C4-2B (cell line): Measurements from ENCODE around the gene FCGR1A.
"Not testable (repeated sequence)": the region's sequence is repeated elsewhere in the genome, so short reads cannot be mapped to it uniquely, and the experiment has no call there.

Experiments used
- CTCF ChIP-seq: fragments of 450-650 bp; conservative IDR thresholded peaks from 2 replicates; pipeline ENCODE4 v1.5.1; 2017; ENCODE audit warnings: mild to moderate bottlenecking
- ZFX ChIP-seq: fragments of 450-650 bp; IDR thresholded peaks from 2 replicates; pipeline ENCODE4 v1.6.1; 2017

- TF ChIP-seq CTCF, ZFX: not testable (repeated sequence)
Measured at GRCh38 chr1:149762294-149762693, 20.2 kb upstream of the FCGR1A start.
